NCI-H1105 (cell line): ENCODE data around the gene THSD4.

ENCODE experiments used
- DNase-seq: peaks from one replicate; lab custom pipeline; 2025; lab: John Stamatoyannopoulos, UW

The THSD4 gene

GRCh38 chr15:71688509-71689094 lies 573.3 kb downstream of the THSD4 start:
- DNase-seq, result no peak

GRCh38 chr15:71691081-71691457 lies 575.8 kb downstream of the THSD4 start:
- DNase-seq, result no peak

GRCh38 chr15:71691458-71692417 lies 576.5 kb downstream of the THSD4 start:
- no peak for DNase-seq

GRCh38 chr15:71697236-71697635 lies 582.0 kb downstream of the THSD4 start:
- DNase-seq, result no peak

- no peak for DNase-seq
Measured at GRCh38 chr15:71698030-71698429, 582.8 kb downstream of the THSD4 start.

- DNase-seq, result no peak
Measured at GRCh38 chr15:71698742-71699141, 583.5 kb downstream of the THSD4 start.

- DNase-seq, result no peak
Measured at GRCh38 chr15:71699977-71700376, 584.7 kb downstream of the THSD4 start.

GRCh38 chr15:71701808-71702207 lies 586.5 kb downstream of the THSD4 start:
- DNase-seq, result no peak

GRCh38 chr15:71702496-71702895 lies 587.2 kb downstream of the THSD4 start:
- DNase-seq, result no peak

- DNase-seq, result no peak
Measured at GRCh38 chr15:71705151-71705550, 589.9 kb downstream of the THSD4 start.

GRCh38 chr15:71706461-71707229 lies 591.4 kb downstream of the THSD4 start:
- no peak for DNase-seq

GRCh38 chr15:71707230-71708050 lies 592.2 kb downstream of the THSD4 start:
- no peak for DNase-seq

- no peak for DNase-seq
Measured at GRCh38 chr15:71708051-71708429, 592.8 kb downstream of the THSD4 start.

GRCh38 chr15:71708741-71709140 lies 593.5 kb downstream of the THSD4 start:
- no peak for DNase-seq

- DNase-seq, result no peak
Measured at GRCh38 chr15:71709808-71710418, 594.6 kb downstream of the THSD4 start.

- DNase-seq, result no peak
Measured at GRCh38 chr15:71712182-71712581, 596.9 kb downstream of the THSD4 start.

GRCh38 chr15:71713191-71713809 lies 598.0 kb downstream of the THSD4 start:
- no peak for DNase-seq

GRCh38 chr15:71715914-71716313 lies 600.6 kb downstream of the THSD4 start:
- no peak for DNase-seq

GRCh38 chr15:71716990-71717389 lies 601.7 kb downstream of the THSD4 start:
- DNase-seq, result no peak

- no peak for DNase-seq
Measured at GRCh38 chr15:71718116-71718910, 603.0 kb downstream of the THSD4 start.
